GM20000 (cell line): ENCODE measurements around the gene EMILIN2.

Experiments
- DNase-seq: peaks from one replicate; pipeline ENCODE4 v3.0.0; 2012; ENCODE audit warnings: low spot score
- TF ChIP-seq, protein P1 (sequence below): IDR thresholded peaks from 2 replicates; pipeline ENCODE4 v1.5.1; 2012; ENCODE audit warnings: mild to moderate bottlenecking, control low read depth; ENCODE audit errors: extremely low read depth, missing control alignments

Gene EMILIN2

GRCh38 chr18:2935438-2936192 is 88.8 kb downstream of the EMILIN2 start:
- TF ChIP-seq, protein P1, sequence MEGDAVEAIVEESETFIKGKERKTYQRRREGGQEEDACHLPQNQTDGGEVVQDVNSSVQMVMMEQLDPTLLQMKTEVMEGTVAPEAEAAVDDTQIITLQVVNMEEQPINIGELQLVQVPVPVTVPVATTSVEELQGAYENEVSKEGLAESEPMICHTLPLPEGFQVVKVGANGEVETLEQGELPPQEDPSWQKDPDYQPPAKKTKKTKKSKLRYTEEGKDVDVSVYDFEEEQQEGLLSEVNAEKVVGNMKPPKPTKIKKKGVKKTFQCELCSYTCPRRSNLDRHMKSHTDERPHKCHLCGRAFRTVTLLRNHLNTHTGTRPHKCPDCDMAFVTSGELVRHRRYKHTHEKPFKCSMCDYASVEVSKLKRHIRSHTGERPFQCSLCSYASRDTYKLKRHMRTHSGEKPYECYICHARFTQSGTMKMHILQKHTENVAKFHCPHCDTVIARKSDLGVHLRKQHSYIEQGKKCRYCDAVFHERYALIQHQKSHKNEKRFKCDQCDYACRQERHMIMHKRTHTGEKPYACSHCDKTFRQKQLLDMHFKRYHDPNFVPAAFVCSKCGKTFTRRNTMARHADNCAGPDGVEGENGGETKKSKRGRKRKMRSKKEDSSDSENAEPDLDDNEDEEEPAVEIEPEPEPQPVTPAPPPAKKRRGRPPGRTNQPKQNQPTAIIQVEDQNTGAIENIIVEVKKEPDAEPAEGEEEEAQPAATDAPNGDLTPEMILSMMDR = no peak
- no peak for DNase-seq

DNA sequence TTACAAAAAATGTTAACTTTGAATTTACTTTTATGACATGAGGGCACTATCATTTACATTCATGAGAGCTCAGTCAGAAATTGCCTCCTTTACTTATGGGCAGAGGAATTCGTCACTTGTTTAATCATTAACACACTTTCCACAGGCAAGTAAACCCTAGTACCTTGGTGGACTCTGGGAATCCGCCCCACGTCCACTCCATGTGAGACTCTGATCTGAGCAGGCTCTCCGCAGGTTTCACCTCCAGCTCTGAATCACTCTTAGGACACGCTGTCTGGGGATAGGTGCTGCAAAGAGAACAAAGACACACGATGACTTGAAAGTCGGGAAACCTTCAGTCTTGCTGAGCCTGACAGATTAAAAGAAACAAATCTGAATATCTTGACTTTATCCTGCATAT is 92.5 kb downstream of the EMILIN2 start:
- TF ChIP-seq, protein P1 = no peak
- no peak for DNase-seq

GRCh38 chr18:2948038-2948437 is 101.2 kb downstream of the EMILIN2 start:
- no peak for DNase-seq
- TF ChIP-seq, protein P1 = no peak

GRCh38 chr18:2952605-2953004 is 105.8 kb downstream of the EMILIN2 start:
- no peak for DNase-seq
- TF ChIP-seq, protein P1 = no peak

- TF ChIP-seq, protein P1 = no peak
- DNase-seq = no peak
Observed at GRCh38 chr18:2953935-2954653, 107.3 kb downstream of the EMILIN2 start.

GRCh38 chr18:2954869-2955645 is 108.3 kb downstream of the EMILIN2 start:
- no peak for DNase-seq
- TF ChIP-seq, protein P1 = no peak

GRCh38 chr18:2956056-2956455 is 109.2 kb downstream of the EMILIN2 start:
- no peak for DNase-seq
- TF ChIP-seq, protein P1 = no peak
